GM20000 (cell line): ENCODE data around the gene SETD3.

Source experiments
- DNase-seq: peaks from one replicate; pipeline ENCODE4 v3.0.0; 2012; ENCODE audit warnings: low spot score
- CTCF ChIP-seq: IDR thresholded peaks from 2 replicates; pipeline ENCODE4 v1.5.1; 2012; ENCODE audit warnings: mild to moderate bottlenecking, control low read depth; ENCODE audit errors: extremely low read depth, missing control alignments

Gene SETD3

GRCh38 chr14:99437706-99438105, 43.0 kb downstream of the SETD3 start:
- no peak for DNase-seq
- TF ChIP-seq CTCF = no peak

- no peak for TF ChIP-seq CTCF
These were observed 44.1 kb downstream of the SETD3 start for GRCh38 chr14:99436247-99437180.

GRCh38 chr14:99435327-99435726, 45.3 kb downstream of the SETD3 start:
- no peak for DNase-seq
- no peak for TF ChIP-seq CTCF

More at GRCh38 chr14:99436247-99437180, 44.1 kb downstream of the SETD3 start:
- no peak for DNase-seq

- no peak for TF ChIP-seq CTCF
- no peak for DNase-seq
These were observed 48.2 kb downstream of the SETD3 start for GRCh38 chr14:99432485-99432884.

- DNase-seq = no peak
- no peak for TF ChIP-seq CTCF
These were observed 48.7 kb downstream of the SETD3 start for GRCh38 chr14:99431986-99432385.

- DNase-seq = no peak
- no peak for TF ChIP-seq CTCF
These were observed 50.2 kb downstream of the SETD3 start for GRCh38 chr14:99430491-99430890.

- no peak for TF ChIP-seq CTCF
- no peak for DNase-seq
These were observed 52.9 kb downstream of the SETD3 start for GRCh38 chr14:99427632-99428300.
